Activated effector memory CD4-positive, alpha-beta T cell treated with Interleukin-2 at 50 U/mL for 16 hours (primary cell): ENCODE data around the gene ANKUB1.

ENCODE experiments used
- DNase-seq: peaks from one replicate; pipeline ENCODE4 v3.0.0-alpha.2; 2020

The ANKUB1 gene

GRCh38 chr3:149752788-149753136, 39.6 kb downstream of the ANKUB1 start:
- no peak for DNase-seq

- DNase-seq: peak; percentile 65
Observed at GRCh38 chr3:149752051-149752787, 40.1 kb downstream of the ANKUB1 start, which contains the start of gene COMMD2. TSS of gene COMMD2 (minus strand) at chr3:149752489. CDS start at chr3:149752444, 45 bp downstream.

- no peak for DNase-seq
Observed at GRCh38 chr3:149751551-149751950, 40.8 kb downstream of the ANKUB1 start.

- no peak for DNase-seq
Observed at GRCh38 chr3:149744606-149745005, 47.7 kb downstream of the ANKUB1 start.

GRCh38 chr3:149744151-149744550, 48.2 kb downstream of the ANKUB1 start:
- DNase-seq: no peak

- DNase-seq: no peak
Observed at GRCh38 chr3:149739396-149739795, 53.0 kb downstream of the ANKUB1 start.

GRCh38 chr3:149738876-149739275, 53.5 kb downstream of the ANKUB1 start:
- no peak for DNase-seq

- DNase-seq: no peak
Observed at GRCh38 chr3:149736953-149737205, 55.5 kb downstream of the ANKUB1 start.

GRCh38 chr3:149736175-149736952, 56.0 kb downstream of the ANKUB1 start:
- DNase-seq: no peak

- DNase-seq: no peak
Observed at GRCh38 chr3:149732234-149732633, 60.1 kb downstream of the ANKUB1 start.

- no peak for DNase-seq
Observed at GRCh38 chr3:149727656-149728055, 64.7 kb downstream of the ANKUB1 start.

- no peak for DNase-seq
Observed at GRCh38 chr3:149726716-149727407, 65.5 kb downstream of the ANKUB1 start.

GRCh38 chr3:149723781-149724180, 68.6 kb downstream of the ANKUB1 start:
- DNase-seq: no peak

- DNase-seq: no peak
Observed at GRCh38 chr3:149720918-149721317, 71.4 kb downstream of the ANKUB1 start.

- no peak for DNase-seq
Observed at GRCh38 chr3:149717391-149718056, 74.8 kb downstream of the ANKUB1 start.

- DNase-seq: no peak
Observed at GRCh38 chr3:149716984-149717383, 75.4 kb downstream of the ANKUB1 start.

GRCh38 chr3:149715247-149715646, 77.1 kb downstream of the ANKUB1 start:
- DNase-seq: no peak

GRCh38 chr3:149713730-149714654, 78.4 kb downstream of the ANKUB1 start:
- no peak for DNase-seq
